NT2/D1 (cell line): ENCODE data around the gene C10orf88.
"Not testable (repeated sequence)": the region's sequence is repeated elsewhere in the genome, so short reads cannot be mapped to it uniquely, and the experiment has no call there.

Experiments
- DNase-seq: peaks from one replicate; pipeline ENCODE4 v3.0.0-alpha.2; 2011; ENCODE audit warnings: low read depth, low spot score
- H3K27me3 ChIP-seq: 2 replicates; pipeline ENCODE4 v1.6.0; 2011; ENCODE audit warnings: mild to moderate bottlenecking; ENCODE audit not compliant: insufficient read length, insufficient read depth
- H3K36me3 ChIP-seq: 2 replicates; pipeline ENCODE4 v1.6.1; 2011; ENCODE audit warnings: mild to moderate bottlenecking, low read length, mixed read lengths; ENCODE audit not compliant: insufficient read depth, insufficient read length
- H3K4me1 ChIP-seq: 2 replicates; pipeline ENCODE4 v1.5.1; 2011; ENCODE audit not compliant: insufficient read depth, insufficient read length
- H3K4me3 ChIP-seq: 2 replicates; pipeline ENCODE4 v1.5.1; 2011; ENCODE audit warnings: low read depth; ENCODE audit not compliant: insufficient read length
- H3K9ac ChIP-seq: 2 replicates; pipeline ENCODE4 v1.6.0; 2011; ENCODE audit warnings: low read depth; ENCODE audit not compliant: insufficient read length
- H3K9me3 ChIP-seq: 2 replicates; pipeline ENCODE4 v1.5.1; 2011; ENCODE audit warnings: mild to moderate bottlenecking, low read length; ENCODE audit not compliant: insufficient read depth
- SUZ12 ChIP-seq: IDR thresholded peaks from 2 replicates; pipeline ENCODE4 v1.6.1; 2011; ENCODE audit not compliant: insufficient read length, insufficient read depth; ENCODE audit errors: extremely low read depth
- YY1 ChIP-seq: IDR thresholded peaks from 2 replicates; pipeline ENCODE4 v1.6.1; 2011; ENCODE audit not compliant: insufficient read length, insufficient read depth
- ZNF274 ChIP-seq: IDR thresholded peaks from 2 replicates; pipeline ENCODE4 v1.6.1; 2011; ENCODE audit warnings: mild to moderate bottlenecking, low read depth, low read length

Gene C10orf88

GRCh38 chr10:122915700-122916099 is 38.3 kb downstream of the C10orf88 start:
- Histone ChIP-seq H3K27me3 (no peaks in the 10 kb centered on the region), H3K36me3 (no peaks in the 10 kb centered on the region), H3K9ac (no peak overlapping the region), H3K9me3 (no peaks in the 10 kb centered on the region), H3K4me1 (no peaks in the 10 kb centered on the region), H3K4me3 (no peak overlapping the region)
- DNase-seq, result no peak
- no peak for TF ChIP-seq SUZ12
- TF ChIP-seq YY1, result no peak
- TF ChIP-seq ZNF274, result no peak

GRCh38 chr10:122911889-122912484 is 42.0 kb downstream of the C10orf88 start:
- H3K4me3 ChIP-seq, result no peak overlapping the region
- no peaks in the 10 kb centered on the region for H3K4me1 ChIP-seq
- peak; percentile 55 for DNase-seq
- TF ChIP-seq SUZ12 (no peak), YY1 (no peak), ZNF274 (no peak)
- H3K9ac ChIP-seq, result no peak overlapping the region
- no peaks in the 10 kb centered on the region for H3K9me3 ChIP-seq
- H3K27me3 ChIP-seq, result peaks cover 9% of the 10 kb centered on the region
- H3K36me3 ChIP-seq, result no peaks in the 10 kb centered on the region

GRCh38 chr10:122910310-122910709 is 43.7 kb downstream of the C10orf88 start, which contains the start of gene FAM24A:
Gene FAM24A (plus strand): TSS chr10:122910610. CDS start chr10:122911635, 1,025 bp downstream.
- Histone ChIP-seq H3K27me3 (peaks cover 9% of the 10 kb centered on the region), H3K9me3 (no peaks in the 10 kb centered on the region), H3K9ac (no peak within 1 kb of the TSS), H3K4me3 (no peak within 1 kb of the TSS), H3K36me3 (no peaks in the 10 kb centered on the region), H3K4me1 (no peaks in the 10 kb centered on the region)
- no peak for DNase-seq
- no peak for TF ChIP-seq YY1
- no peak for TF ChIP-seq ZNF274
- TF ChIP-seq SUZ12, result no peak

GRCh38 chr10:122903861-122904260 is 50.2 kb downstream of the C10orf88 start:
- not testable (repeated sequence) for H3K27me3 ChIP-seq, H3K9me3 ChIP-seq, H3K36me3 ChIP-seq, H3K4me3 ChIP-seq, DNase-seq, H3K9ac ChIP-seq, H3K4me1 ChIP-seq

- Histone ChIP-seq H3K9me3 (no peaks in the 10 kb centered on the region), H3K4me1 (no peaks in the 10 kb centered on the region), H3K36me3 (no peaks in the 10 kb centered on the region), H3K9ac (no peak overlapping the region), H3K27me3 (no peaks in the 10 kb centered on the region), H3K4me3 (no peak overlapping the region)
- no peak for TF ChIP-seq SUZ12
- no peak for TF ChIP-seq ZNF274
- no peak for TF ChIP-seq YY1
- no peak for DNase-seq
These were observed 59.6 kb downstream of the C10orf88 start for GRCh38 chr10:122894261-122894944.

- TF ChIP-seq ZNF274 (no peak), SUZ12 (no peak), YY1 (no peak)
These were observed 69.9 kb downstream of the C10orf88 start for GRCh38 chr10:122884166-122884565.

GRCh38 chr10:122882766-122883165 is 71.3 kb downstream of the C10orf88 start:
- no peak for TF ChIP-seq ZNF274
- no peak for TF ChIP-seq SUZ12
- no peak for TF ChIP-seq YY1
- Histone ChIP-seq H3K4me1 (peaks cover 2% of the 10 kb centered on the region), H3K36me3 (no peaks in the 10 kb centered on the region), H3K9me3 (no peaks in the 10 kb centered on the region), H3K9ac (no peak overlapping the region), H3K27me3 (peaks cover 2% of the 10 kb centered on the region), H3K4me3 (no peak overlapping the region)
- DNase-seq, result no peak

More at GRCh38 chr10:122884166-122884565, 69.9 kb downstream of the C10orf88 start:
- H3K27me3 ChIP-seq, result peaks cover 2% of the 10 kb centered on the region
- H3K9ac ChIP-seq, result no peak overlapping the region
- no peaks in the 10 kb centered on the region for H3K36me3 ChIP-seq
- H3K9me3 ChIP-seq, result no peaks in the 10 kb centered on the region
- H3K4me3 ChIP-seq, result no peak overlapping the region
- H3K4me1 ChIP-seq, result peaks cover 2% of the 10 kb centered on the region
- DNase-seq, result no peak
